NK-92 treated with Interleukin-12 subunit alpha and Interleukin-12 subunit beta, amount 100 ng/mL, for 24 hours (cell line): ENCODE data around the gene REXO4.

Source experiments
- DNase-seq: peaks from one replicate; lab custom pipeline; 2025; lab: John Stamatoyannopoulos, UW

The REXO4 gene

DNA sequence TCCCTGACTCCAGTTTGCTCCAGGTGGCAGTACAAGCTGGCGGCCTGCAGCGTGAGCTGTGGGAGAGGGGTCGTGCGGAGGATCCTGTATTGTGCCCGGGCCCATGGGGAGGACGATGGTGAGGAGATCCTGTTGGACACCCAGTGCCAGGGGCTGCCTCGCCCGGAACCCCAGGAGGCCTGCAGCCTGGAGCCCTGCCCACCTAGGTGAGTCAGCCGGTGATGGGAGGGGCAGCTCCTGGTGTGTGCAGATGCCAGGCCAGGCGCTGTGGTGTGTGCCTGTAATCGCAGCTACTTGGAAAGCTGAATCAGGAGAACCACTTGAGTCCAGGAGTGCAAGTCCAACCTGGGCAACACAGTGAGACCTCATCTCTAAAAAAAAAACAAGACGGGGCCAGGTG lies 31.9 kb upstream of the REXO4 start:
- DNase-seq = no peak

DNA sequence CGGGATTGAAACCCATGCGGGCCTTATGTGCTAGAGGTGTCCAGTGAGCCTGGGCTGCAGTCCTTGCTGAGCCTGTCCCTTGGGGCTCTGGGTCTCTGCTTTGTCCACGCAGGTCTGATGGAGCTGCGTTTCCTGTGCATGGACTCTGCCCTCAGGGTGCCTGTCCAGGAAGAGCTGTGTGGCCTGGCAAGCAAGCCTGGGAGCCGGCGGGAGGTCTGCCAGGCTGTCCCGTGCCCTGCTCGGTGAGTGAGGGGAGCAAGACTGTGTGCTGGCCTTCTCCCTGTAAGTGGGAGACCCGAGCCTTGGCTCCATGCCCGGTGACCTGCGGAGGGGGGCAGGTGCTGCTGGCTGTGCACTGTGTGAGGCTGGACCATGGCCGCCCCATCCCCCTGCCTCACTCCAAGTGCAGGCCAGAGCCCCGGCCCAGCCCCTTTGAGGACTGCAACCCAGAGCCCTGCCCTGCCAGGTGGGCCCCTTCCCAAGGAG lies 30.7 kb upstream of the REXO4 start:
- DNase-seq = no peak

DNA sequence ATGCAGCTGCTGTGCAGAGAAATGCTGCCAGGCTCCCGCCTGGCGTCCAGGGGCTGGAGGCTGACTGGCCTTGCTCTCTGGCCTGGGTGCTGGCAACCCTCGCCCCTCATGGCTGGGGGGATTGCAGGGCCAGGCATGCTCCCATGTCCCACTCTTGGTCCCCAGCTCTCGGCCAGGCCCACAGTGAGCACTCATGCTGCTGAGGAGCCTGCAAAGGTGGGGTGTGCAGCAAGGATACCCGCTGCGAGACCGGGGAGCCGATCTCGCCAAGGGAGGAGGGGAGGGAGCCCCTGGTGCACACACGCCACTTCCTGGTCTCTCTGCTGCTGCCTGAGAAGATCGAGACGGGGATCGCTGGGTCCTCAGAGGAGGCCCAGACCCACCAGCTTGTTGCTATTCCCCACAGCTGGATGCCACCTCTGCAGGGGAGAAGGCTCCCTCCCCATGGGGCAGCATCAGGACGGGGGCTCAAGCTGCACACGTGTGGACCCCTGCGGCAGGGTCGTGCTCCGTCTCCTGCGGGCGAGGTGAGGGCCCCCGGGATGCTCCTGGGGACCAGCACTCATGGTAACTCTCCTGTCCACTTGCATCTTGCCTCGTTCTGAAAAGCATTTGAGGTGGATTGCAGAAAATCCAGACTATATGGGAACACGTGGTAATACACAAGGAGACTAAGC lies 27.6 kb upstream of the REXO4 start:
- DNase-seq = no peak

DNA sequence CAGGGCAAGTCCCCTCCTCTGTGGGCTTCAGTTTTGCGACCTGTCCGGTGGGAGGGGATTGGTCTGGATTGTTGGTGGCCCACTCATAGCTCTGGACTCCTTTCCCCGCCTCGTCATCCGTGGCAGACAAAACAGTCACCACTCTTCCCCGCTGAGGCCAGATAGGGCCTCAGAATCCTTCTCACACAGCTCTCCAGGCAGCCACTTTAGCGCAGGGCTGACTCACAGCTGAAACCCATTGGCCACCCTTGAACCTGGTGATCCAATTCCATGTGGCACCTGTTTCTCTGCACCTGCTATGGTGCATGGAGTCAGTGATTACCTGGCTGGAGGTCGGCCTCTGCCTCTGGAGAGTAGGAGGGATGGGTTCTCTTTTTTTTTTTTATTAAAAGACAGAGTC lies 26.2 kb upstream of the REXO4 start:
- DNase-seq = no peak

DNA sequence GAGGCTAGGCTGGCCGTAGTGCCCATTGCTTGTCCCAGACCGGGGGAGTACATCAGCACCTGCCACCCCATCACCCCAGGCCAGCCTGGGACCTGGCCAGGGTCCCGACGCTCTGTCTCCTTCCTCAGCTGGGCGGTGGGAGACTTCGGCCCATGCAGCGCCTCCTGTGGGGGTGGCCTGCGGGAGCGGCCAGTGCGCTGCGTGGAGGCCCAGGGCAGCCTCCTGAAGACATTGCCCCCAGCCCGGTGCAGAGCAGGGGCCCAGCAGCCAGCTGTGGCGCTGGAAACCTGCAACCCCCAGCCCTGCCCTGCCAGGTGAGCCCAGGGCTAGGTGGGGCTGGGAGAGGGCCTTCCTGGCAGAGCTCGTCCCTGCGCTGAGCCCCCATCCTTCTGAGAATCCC lies 25.4 kb upstream of the REXO4 start:
- no peak for DNase-seq

DNA sequence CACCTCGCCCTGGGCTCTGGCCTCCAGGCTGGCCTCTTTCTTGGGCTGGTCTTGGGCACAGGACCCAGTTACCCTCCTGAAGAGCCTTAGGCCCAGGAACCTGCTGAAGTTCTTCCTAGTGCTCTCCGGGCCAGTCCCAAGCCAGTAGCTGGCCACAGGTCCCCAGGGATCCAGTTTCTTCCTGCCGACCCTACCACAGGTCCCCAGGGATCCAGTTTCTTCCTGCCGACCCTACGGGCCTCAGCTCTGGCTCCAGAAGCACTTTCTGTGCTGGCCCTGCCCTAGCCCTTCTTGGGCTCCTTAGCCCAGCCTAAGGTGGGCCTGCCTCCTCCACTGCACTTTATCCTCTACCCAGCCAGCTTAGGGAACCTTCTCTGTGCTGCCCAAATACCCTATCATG lies 23.8 kb upstream of the REXO4 start:
- DNase-seq = no peak

DNA sequence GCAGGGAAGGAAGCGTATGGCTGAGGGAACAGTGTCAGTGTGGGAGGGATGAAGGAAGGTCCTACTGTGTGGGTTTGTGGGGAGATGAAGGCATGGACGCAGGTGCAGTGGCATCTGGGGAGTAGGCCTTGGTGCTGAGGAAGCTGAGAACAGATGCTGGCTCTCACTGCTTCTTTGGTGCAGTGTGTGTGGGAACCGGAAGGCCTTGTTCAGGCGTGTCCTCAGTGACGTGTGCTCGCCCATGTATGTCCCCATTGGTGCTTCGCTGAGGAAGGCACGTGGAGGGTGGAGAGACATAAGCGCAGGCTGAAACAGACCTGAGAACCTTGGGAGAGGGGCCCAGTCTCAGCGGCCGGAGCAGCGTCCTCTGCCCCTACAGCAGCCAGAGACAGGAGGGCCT lies 23.1 kb upstream of the REXO4 start:
- DNase-seq = no peak

DNA sequence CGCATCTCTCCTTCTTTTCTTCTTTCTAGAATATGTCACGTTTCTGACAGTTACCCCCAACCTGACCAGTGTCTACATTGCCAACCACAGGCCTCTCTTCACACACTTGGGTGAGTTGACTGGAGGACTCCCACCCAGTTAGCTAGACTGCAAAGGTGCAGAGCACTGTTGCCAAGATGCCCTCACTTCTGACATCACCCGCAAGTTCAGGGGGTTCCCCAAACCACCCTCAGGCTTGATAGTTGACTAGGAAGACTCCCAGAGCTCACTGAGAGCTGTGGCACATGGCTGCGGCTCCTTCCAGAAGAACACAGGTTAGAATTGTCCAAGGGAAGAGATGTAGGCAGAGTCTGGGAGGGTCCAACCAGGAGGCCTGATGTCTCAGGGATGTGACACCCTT lies 21.5 kb upstream of the REXO4 start:
- DNase-seq = no peak

DNA sequence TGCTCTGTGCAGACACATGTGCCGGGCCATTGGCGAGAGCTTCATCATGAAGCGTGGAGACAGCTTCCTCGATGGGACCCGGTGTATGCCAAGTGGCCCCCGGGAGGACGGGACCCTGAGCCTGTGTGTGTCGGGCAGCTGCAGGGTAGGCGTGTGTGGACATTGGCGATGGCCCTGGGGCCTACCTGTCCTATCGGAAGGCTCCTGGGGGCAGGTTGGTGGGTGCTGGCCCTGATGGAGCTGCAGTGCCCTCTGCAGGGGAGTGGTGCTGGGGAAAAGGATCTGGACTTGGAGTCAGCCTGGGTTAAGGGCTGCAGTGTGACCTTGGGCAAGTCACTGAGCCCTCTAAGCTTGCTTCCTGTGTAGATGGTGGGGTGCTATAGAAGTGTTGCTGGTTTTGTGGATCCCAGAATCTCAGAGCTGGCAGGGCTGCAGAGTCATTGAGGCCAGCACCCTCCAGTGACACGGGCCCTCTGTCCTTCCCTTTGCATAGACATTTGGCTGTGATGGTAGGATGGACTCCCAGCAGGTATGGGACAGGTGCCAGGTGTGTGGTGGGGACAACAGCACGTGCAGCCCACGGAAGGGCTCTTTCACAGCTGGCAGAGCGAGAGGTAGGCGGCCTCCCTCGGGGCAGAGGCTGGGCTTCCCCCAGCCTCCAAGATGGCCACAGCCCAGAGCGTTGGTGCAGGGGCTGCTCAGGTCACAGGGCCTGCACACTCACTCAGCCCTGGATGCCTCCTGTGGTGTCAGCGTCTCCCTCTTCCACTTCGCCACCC lies 20.1 kb upstream of the REXO4 start:
- no peak for DNase-seq

DNA sequence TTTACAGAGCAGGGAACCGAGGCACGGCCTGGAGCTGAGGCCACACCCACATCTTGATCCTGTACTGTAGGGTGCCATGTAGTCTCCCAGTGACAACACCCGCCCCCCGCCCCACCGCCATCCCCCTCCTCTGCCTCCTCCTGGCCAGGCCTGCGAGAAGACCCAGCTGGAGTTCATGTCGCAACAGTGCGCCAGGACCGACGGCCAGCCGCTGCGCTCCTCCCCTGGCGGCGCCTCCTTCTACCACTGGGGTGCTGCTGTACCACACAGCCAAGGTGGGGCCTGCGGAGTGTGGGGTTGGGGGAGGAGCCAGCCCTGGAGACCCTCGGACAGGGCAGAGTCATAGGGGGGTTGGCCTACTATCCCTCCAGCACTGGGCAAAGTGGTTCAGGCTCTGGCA lies 18.9 kb upstream of the REXO4 start:
- no peak for DNase-seq

DNA sequence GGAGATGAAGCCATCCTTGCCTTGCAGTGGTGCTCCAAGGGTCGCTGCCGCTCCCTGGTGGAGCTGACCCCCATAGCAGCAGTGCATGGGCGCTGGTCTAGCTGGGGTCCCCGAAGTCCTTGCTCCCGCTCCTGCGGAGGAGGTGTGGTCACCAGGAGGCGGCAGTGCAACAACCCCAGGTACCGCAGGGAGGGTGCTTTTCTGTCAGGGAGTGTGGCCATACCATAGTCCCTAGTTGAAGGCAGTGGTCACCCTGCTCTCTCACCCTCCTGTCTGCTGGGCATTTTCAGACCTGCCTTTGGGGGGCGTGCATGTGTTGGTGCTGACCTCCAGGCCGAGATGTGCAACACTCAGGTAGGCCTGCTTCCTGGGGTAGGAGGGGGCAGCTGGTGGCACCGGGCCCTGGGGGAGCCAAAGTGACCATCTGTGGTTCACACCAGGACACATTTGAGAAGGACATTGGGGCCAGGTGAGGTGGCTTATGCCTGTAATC lies 15.6 kb upstream of the REXO4 start:
- DNase-seq = no peak

DNA sequence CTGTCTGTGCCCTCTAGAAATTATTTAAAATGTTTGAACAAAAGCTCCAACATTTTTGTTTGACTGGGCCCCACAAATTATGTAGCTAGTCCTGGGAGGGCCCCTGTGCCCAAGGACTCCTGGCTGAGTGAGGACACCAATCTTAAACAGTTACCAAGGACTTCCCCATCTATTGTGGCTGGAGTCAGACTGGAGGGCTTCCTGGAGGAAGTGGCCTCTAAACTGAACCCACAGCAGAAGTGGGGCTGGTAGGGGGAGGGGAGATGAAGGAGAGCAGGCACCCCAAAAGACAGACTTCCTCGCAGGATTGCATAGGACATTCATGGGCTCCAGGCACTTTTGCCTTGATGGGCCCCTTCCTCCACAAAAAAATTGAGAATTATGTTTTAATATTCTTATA lies 12.4 kb upstream of the REXO4 start:
- no peak for DNase-seq

DNA sequence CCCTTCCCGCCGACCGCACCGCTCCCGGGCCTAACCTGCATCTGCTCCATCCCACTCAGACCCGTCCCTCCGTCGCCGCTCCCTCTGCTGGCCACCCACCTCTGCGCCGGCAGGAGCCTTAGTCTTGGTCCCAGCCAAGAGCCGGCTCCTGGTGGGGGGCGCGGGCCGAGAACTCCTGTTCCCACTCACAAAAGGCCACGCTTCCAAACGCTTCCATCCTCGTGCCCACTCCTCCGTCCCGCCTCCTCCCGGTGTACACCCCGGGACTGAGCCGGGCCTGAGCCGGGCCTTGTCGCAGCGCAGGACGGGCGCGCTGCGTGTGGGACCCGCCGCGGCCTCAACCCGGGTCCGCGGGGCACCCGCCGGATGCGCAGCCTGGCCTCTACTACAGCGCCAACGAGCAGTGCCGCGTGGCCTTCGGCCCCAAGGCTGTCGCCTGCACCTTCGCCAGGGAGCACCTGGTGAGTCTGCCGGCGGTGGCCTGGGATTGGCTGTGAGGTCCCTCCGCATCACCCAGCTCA lies 11.9 kb upstream of the REXO4 start:
- no peak for DNase-seq

DNA sequence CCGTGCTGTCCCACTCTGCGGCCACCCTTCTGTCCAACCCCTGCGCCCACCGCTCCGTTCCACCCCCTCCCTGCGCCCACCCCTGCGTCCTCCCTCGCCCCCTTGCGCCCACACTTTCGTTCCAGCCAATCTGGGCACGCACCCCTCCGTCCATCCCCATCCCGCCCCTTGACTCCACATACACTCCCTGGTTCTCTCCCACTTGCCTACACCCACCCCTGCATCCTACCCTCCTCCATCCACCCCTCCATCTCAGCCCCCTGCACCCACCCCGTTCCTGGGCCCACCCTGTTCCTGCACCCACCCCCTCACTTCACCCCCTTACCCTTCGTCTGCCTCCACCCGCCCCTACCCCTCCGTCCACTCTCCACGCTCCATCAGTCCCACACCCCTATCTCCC lies 11.4 kb upstream of the REXO4 start:
- DNase-seq = no peak

DNA sequence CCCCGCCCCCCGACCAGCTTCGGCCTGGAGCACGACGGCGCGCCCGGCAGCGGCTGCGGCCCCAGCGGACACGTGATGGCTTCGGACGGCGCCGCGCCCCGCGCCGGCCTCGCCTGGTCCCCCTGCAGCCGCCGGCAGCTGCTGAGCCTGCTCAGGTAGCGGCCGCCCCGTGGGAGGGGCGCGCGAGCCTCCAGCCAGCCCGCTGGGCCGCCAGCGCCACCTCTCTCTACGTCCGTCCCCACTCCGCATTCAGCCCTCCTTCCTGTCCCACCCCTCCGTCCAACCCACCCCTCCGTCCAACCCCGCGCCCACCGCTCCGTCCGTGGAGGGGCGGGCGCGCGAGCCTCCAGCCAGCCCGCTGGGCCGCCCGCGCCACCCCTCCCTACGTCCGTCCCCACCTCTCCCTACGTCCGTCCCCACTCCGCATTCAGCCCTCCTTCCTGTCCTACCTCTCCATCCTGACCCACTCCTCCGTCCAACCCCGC lies 10.8 kb upstream of the REXO4 start:
- no peak for DNase-seq

DNA sequence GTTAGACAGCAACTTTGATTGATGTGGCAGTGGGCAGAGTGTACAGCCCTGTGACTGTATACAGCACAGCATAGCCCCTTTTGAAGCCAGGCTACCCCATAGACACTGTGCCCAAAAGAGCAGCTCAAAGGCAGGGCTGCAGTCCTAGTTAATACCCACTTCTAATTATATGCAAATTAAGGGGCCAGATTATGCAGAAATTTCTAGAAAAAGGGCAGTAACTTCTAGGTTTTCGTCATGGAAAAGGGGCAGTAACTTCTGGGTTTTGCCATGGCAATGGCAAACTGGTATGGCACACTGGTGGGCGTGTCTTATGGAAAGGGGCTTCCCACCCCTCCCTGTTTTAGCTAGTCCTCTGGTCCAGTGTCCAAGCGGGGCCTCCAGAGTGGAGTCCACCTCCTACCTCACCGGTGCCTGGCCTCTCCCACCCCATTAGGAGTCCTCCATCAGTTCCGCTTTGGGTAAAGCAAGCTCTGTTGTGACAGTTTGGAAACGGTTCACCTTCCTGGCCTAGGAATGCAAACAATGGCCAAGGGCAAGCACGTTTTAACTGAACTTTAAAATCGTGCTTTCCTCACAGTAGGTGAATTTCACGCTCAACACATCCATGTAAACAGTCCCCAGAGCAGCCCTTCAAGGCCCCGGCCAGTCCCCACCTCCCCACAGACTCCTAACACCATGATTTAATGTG lies 10.0 kb upstream of the REXO4 start:
- no peak for DNase-seq

DNA sequence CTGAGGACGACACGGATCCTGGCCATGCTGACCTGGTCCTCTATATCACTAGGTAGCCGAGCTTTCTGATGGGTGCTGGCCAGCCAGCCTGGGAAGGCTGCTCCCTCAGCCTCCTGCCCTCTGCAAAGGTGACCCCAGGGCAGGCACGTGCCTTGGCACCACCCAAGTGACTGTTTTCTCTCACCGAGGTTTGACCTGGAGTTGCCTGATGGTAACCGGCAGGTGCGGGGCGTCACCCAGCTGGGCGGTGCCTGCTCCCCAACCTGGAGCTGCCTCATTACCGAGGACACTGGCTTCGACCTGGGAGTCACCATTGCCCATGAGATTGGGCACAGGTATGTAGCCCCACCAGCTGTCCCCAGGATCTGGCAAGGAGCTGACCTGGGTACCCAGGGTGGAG lies 8.2 kb upstream of the REXO4 start:
- no peak for DNase-seq

DNA sequence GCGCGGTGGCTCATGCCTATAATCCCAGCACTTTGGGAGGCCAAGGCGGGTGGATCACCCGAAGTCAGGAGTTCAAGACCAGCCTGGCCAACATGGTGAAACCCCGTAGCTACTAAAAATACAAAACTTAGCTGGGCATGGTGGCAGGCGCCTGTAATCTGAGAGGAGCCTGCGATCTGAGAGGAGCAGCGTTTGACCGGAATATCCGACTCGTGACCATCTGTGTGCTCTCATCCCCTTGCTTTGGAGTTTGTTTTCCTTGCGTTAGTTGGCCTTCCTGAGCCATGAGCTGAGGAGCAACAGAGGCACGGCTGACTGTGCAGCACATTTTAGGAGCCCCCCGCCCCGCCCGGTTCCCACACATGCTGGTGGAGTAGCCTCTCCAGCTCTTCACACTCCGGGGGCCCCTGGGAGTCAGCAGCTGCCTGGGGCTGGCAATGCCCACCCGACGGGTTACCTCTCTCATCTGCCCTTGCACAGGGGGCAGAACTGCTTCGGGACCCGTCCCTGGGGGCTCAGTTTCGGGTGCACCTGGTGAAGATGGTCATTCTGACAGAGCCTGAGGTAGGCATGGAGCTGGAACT lies 7.3 kb upstream of the REXO4 start:
- DNase-seq = no peak

DNA sequence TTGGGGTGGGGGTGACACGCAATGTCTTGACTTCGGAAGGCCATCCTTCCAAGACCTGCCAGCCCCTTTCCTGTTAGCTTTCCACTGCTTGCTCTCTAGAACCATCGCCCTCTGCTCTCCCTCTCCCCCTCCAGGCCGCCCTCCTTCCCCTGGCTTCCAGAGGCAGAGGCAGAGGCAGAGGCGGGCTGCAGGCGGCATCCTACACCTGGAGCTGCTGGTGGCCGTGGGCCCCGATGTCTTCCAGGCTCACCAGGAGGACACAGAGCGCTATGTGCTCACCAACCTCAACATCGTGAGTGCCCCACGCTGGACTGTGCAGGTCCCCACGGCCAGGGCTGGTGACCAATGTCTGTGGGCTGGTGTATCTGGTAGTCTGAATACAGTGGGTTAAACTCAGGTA lies 6.4 kb upstream of the REXO4 start:
- no peak for DNase-seq

DNA sequence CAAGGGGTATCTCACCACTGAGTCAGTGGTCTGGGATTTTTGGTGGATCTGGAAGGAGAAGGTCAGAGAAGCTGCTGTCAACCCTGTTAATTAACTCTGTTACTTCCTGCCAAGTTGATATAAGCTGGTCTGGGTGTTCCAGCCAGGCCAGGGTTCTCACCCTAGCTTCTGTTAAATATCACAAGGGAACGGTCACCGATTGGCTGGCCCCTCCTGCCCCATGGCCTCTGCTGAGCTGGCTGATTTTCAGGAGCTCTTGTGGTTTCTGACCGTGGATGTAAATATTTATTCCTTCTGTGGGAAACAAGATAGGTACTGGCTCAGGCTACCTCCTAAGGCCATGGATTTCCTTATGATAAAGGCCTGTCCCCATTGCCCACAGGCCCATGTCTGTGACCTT lies 5.4 kb upstream of the REXO4 start:
- no peak for DNase-seq

DNA sequence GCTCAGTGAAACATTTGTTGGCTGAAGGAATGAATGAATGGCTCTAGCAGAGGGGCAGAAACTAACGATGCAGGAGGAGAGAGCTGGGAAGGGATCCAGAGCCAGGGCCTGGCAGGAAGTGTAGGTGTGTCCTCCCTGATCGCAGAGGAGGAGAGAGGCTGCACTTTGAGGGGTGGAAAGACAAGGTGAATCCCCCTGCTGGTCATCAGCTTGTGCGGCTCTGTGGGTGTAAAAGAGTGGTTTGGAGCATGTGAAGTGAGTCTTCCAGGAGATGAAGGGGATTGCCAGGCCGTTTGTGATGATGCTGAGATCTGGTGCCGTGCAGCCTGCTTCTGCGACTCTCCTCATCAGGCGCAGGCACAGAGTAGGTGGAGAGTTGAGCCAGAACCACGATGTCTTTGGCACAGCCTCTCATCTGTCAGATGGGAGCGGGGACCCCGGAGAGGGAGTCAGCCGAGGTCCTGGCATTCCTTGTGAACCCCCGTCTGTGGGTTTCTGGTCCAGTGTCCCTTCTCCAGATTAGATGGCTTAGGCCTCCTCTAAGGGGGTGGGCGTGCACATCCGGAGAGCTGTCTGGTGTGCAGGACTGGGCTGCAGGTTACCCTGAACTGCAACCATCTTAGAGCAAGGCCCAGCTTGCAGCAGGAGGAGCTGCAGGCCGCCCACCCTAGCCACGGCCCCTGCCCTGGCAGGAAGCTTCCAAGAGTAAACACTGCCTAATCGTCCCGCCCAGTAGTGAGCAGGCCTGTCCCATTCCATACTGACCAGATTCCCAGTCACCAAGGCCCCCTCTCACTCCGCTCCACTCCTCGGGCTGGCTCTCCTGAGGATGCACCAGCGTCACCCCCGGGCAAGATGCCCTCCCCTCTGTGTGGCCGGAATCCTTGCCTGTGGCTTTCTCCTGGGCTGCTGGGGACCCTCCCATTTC lies 4.1 kb upstream of the REXO4 start, which contains the start of gene ADAMTS13:
TSS of gene ADAMTS13 (plus strand) at position 753 of the 928 bp plus-strand sequence. CDS start at position 830, 77 bp downstream.
- DNase-seq = no peak
